GM18498 (cell line): ENCODE data around the gene INHBE.

Experiments
- ATAC-seq: cut with Tn5 transposase; IDR thresholded peaks from one replicate; pipeline ENCODE4 v1.9.1; 2021; ENCODE audit warnings: mild to moderate bottlenecking, moderate library complexity; ENCODE audit not compliant: unreplicated experiment

Gene INHBE

GRCh38 chr12:57459750-57460467 is 4.8 kb downstream of the INHBE start, which contains the start of gene GLI1:
Gene GLI1 (plus strand): TSS chr12:57459785. CDS start chr12:57463692, 3,907 bp downstream.
- ATAC-seq: no peak

GRCh38 chr12:57460468-57460784 is 5.3 kb downstream of the INHBE start:
- ATAC-seq: no peak

GRCh38 chr12:57460841-57461275 is 5.8 kb downstream of the INHBE start:
- ATAC-seq: no peak

- no peak for ATAC-seq
Observed at GRCh38 chr12:57461276-57461916, 6.3 kb downstream of the INHBE start.

GRCh38 chr12:57461917-57462250 is 6.8 kb downstream of the INHBE start:
- no peak for ATAC-seq

GRCh38 chr12:57462251-57462911 is 7.3 kb downstream of the INHBE start:
- ATAC-seq: peak; percentile 68

GRCh38 chr12:57462912-57463253 is 7.8 kb downstream of the INHBE start:
- ATAC-seq: no peak

GRCh38 chr12:57464569-57464968 is 9.5 kb downstream of the INHBE start:
- ATAC-seq: no peak

GRCh38 chr12:57465030-57465746 is 10.1 kb downstream of the INHBE start:
- ATAC-seq: no peak

GRCh38 chr12:57465747-57466505 is 10.8 kb downstream of the INHBE start:
- ATAC-seq: no peak

GRCh38 chr12:57467212-57467874 is 12.2 kb downstream of the INHBE start:
- no peak for ATAC-seq

GRCh38 chr12:57467915-57468314 is 12.8 kb downstream of the INHBE start:
- ATAC-seq: no peak

GRCh38 chr12:57469296-57470164 is 14.4 kb downstream of the INHBE start:
- no peak for ATAC-seq

- no peak for ATAC-seq
Observed at GRCh38 chr12:57470286-57470969, 15.3 kb downstream of the INHBE start.

GRCh38 chr12:57470970-57471656 is 16.0 kb downstream of the INHBE start:
- no peak for ATAC-seq

- no peak for ATAC-seq
Observed at GRCh38 chr12:57471661-57472060, 16.6 kb downstream of the INHBE start.

GRCh38 chr12:57472391-57472790 is 17.3 kb downstream of the INHBE start:
- ATAC-seq: no peak

- no peak for ATAC-seq
Observed at GRCh38 chr12:57473392-57473791, 18.3 kb downstream of the INHBE start.
